Esophagus muscularis mucosa (tissue), 3 donors: ENCODE results near the gene COL27A1.

Experiments used
- POLR2A ChIP-seq: fragments of 450-650 bp; IDR thresholded peaks from one replicate; pipeline ENCODE4 v1.6.1; 2017; ENCODE audit warnings: antibody characterized with exemption, moderate library complexity, mild to moderate bottlenecking, low read depth
- TF ChIP-seq, protein P1 (sequence below), 3 experiments: fragments of 200-600 bp in 2 of 3; fragments of 450-650 bp in 1 of 3; sonication (generic) in 2 of 3; IDR thresholded peaks; one replicate each; pipeline ENCODE4 v1.5.1; 2017 to 2019; ENCODE audit warnings: antibody characterized with exemption in 3 of 3, mild to moderate bottlenecking in 2 of 3, moderate library complexity in 1 of 3

DNA sequence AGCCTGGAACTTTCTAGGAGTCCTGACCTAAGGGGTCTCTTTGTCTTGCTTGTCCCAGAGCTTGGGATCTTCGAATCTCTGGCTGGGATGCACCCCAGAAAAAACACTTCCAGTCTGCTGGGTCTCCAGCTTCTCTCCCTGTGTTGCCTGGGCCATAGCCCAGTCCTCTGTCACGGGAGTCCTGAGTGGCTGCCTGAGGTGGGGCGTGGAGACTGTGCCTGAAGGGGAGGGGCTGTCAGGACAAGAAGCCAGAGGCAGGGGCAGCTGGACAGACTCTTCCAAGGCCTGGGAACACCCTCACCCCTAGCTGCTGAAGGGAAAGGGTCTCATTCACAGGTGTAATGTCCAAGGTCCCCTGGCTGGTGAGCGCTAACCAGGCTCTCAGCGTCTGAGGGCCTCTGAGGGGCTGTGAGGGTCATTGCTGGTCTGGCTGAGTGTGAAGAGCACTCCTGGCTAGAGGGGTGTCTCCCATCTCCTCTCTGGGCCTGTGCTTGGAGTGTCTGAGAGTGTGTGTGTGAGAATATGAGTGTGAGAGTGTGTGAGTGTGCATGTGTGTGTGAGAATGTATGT, 20.4 kb upstream of the COL27A1 start:
- TF ChIP-seq, protein P1, sequence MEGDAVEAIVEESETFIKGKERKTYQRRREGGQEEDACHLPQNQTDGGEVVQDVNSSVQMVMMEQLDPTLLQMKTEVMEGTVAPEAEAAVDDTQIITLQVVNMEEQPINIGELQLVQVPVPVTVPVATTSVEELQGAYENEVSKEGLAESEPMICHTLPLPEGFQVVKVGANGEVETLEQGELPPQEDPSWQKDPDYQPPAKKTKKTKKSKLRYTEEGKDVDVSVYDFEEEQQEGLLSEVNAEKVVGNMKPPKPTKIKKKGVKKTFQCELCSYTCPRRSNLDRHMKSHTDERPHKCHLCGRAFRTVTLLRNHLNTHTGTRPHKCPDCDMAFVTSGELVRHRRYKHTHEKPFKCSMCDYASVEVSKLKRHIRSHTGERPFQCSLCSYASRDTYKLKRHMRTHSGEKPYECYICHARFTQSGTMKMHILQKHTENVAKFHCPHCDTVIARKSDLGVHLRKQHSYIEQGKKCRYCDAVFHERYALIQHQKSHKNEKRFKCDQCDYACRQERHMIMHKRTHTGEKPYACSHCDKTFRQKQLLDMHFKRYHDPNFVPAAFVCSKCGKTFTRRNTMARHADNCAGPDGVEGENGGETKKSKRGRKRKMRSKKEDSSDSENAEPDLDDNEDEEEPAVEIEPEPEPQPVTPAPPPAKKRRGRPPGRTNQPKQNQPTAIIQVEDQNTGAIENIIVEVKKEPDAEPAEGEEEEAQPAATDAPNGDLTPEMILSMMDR (IDR thresholded peaks at IDR 0.05), result no peak
- TF ChIP-seq POLR2A, result no peak
